LNCaP clone FGC (cell line): Measurements from ENCODE around the gene SLC9B2.

Source experiments
- DNase-seq: peaks from one replicate; pipeline ENCODE4 v3.0.0-alpha.2; 2011; ENCODE audit warnings: low read depth
- H3K4me3 ChIP-seq: 2 replicates; pipeline ENCODE4 v1.5.1; 2011; ENCODE audit warnings: mild to moderate bottlenecking, low read depth, low read length, control low read depth
- CTCF ChIP-seq: IDR thresholded peaks from 2 replicates; pipeline ENCODE4 v1.5.1; 2012; ENCODE audit warnings: mild to moderate bottlenecking; ENCODE audit not compliant: control insufficient read depth, insufficient read depth; ENCODE audit errors: extremely low read depth

The SLC9B2 gene

DNA sequence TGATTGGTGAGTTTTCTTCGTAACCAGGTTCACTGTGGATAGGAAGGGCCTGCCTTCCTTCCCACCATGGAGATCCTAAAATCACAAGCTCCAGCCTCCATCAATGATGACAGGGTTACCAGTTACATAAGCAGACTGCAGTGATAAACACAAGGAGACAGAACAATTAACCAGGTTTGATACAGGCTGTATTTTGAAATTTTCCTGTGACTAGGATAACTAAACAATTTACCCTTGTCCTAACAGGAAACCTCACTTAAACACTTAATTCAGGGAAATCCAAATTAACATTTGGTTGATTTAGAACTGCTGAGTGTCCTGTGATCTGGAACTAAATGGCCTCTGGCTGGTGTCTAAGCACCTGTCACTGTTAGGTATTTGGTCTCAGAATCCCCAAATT is 3.1 kb upstream of the SLC9B2 start:
- no peak for DNase-seq
- H3K4me3 ChIP-seq = no peak overlapping the region
- TF ChIP-seq CTCF = no peak

DNA sequence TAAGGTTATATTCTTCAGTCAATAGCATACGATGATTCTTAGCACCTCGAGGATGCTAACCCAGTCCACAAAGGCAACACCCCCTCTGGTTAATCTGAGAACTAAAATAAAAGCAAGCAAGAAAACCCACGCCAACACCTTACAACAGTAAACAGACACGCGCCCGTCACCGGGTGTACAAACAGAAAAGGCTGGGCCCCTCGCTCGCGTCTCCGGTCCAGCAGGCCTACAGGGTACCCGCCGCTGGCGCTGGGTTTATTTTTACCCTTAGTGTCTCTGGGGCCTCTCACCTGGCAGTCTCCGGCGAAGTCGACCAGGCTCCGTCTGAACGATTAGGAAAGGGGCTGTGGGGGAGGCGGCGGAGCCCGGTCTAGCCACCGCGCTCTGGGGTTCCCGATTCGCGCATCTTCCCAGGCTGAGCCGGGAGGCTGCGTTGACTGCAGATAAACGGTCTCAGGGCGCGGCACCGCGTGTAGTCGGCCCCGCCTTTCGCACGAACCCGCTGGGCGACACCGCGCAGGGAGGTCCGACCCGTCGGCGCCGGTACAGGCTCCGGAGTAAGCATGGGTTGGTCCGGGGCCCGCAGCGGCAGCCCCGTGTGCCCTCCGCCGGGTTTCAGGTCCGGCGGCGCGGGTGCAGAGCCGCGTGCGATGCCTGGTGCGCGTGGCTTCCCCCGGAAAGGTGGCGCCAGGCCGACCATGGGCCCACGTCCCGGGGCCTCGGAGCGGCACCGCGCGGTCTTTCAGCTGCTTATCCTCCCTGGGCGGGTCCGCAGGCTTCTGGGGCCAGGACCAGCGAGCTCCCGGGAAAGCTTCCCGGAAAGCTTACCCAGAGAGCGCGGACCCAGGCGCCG is 441 bp downstream of the SLC9B2 start:
- no peak for TF ChIP-seq CTCF
- no peak for DNase-seq
- peak overlapping the region; percentile 65 for H3K4me3 ChIP-seq

DNA sequence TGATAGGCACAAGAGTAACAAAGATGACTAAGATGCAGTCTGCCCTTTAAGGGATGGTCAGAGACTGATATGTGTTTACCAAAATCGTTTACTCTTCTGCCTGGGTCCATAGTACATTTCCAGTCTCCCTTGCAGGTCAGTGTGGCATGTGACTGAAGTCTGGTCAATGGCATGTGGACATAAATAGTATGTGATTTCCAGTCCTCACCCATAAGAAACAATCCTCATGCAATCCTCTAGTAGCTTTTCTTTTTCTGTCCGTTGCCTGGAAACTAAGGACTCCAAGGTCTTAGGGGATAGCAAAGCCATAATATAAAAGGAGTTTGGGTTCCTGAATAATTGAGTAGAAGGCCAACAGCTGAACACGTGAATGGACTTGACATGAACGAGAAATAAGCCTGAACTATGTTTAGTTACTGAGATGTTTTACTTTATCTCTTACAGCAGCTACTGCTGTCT is 1.1 kb downstream of the SLC9B2 start:
- no peak for TF ChIP-seq CTCF
- H3K4me3 ChIP-seq = peak overlapping the region; percentile 65
- DNase-seq = no peak

DNA sequence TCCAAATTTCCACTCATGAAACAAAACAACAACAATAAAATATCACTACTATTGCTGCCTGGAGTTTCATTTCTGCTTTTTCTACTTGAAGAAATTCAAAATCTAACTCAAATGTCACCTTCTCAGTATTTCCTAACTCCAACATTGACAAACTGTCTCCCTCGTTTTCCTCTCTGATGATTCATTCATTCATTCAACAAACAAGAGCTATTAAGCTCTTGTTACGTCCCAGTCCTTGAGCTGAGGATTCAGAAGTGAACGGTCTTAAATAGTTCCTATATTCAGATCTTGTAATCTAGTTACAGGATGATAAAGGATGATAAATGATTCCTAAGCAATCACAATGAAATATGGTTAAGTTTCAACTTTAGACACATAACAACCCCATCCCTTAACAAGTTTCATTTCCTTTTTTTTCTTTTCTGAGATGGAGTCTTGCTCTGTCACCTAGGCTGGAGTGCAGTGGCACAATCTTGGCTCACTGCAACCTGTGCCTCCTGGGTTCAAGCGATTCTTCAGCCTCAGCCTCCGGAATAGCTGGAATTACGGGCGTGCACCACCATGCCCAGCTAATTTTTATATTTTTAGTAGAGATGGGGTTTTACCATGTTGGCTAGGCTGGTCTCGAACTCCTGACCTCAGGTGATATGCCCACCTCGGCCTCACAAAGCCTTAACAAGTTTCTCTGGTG is 1.7 kb downstream of the SLC9B2 start:
- DNase-seq = no peak
- TF ChIP-seq CTCF = no peak
- no peak overlapping the region for H3K4me3 ChIP-seq

GRCh38 chr4:103073792-103074438 is 2.6 kb downstream of the SLC9B2 start:
- no peak for DNase-seq
- no peak overlapping the region for H3K4me3 ChIP-seq
- TF ChIP-seq CTCF = no peak

DNA sequence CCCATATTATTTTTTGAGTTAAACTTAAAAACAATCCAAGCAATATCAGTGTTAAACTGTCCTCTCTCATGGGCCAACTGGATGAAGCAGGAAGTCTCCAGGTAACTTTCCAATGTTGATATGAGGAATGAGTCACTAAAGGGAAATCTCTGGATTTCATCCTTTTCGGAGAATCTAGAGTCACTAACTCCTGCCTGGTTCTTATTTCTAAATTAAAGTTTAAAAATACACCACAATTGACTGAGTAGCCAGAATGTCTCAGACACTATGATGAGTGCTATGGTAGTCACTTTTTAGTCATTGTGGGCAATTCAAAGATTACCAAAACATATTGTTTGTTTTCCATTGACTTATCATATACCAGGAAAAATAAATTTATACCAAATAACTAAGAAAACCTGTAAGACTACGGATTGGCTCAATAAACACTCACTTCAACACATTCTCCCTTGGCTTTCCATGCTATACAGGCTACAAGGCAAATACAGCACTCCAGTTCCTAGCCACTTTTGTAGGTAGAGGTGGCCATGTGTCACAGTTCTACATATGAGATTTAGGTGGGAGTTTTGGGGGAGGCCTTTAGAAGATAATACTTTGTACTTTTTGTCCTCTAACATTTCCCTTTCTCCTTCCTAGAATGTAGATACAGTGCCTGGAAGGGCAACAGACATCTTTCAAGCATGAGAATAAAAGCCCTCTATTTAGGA is 8.6 kb downstream of the SLC9B2 start:
- no peak for TF ChIP-seq CTCF
- no peak for DNase-seq
- H3K4me3 ChIP-seq = no peak overlapping the region
